RWPE2 (cell line): ENCODE results near the gene MRPS14.

Source experiments
- ATAC-seq: fragments of 200-7000 bp; cut with Tn5 transposase; 3 replicates; pipeline ENCODE4 v1.9.1; 2021; ENCODE audit warnings: low read depth
- DNase-seq: peaks from one replicate; pipeline ENCODE4 v3.0.0-alpha.2; 2020; ENCODE audit warnings: low spot score
- H3K27ac ChIP-seq: fragments of 450-650 bp; 2 replicates; pipeline ENCODE4 v1.5.1; 2017; ENCODE audit warnings: mild to moderate bottlenecking; ENCODE audit not compliant: poor library complexity, severe bottlenecking
- H3K27me3 ChIP-seq: fragments of 250-450 bp; sonication (Bioruptor Pico); 2 replicates; pipeline ENCODE4 v1.5.1; 2021; ENCODE audit warnings: mild to moderate bottlenecking, moderate library complexity; ENCODE audit not compliant: insufficient read depth, poor library complexity, severe bottlenecking
- H3K36me3 ChIP-seq: fragments of 250-450 bp; sonication (Bioruptor Pico); 2 replicates; pipeline ENCODE4 v1.5.1; 2020; ENCODE audit warnings: low read depth, mild to moderate bottlenecking, moderate library complexity
- H3K4me1 ChIP-seq: fragments of 250-450 bp; sonication (Bioruptor Pico); 2 replicates; pipeline ENCODE4 v1.5.1; 2021; ENCODE audit warnings: mild to moderate bottlenecking, moderate library complexity; ENCODE audit not compliant: insufficient read depth, poor library complexity, severe bottlenecking
- H3K4me3 ChIP-seq: fragments of 250-450 bp; sonication (Bioruptor Pico); 2 replicates; pipeline ENCODE4 v1.5.1; 2021; ENCODE audit warnings: mild to moderate bottlenecking, moderate library complexity; ENCODE audit not compliant: severe bottlenecking
- H3K9me3 ChIP-seq: fragments of 250-450 bp; sonication (Bioruptor Pico); 2 replicates; pipeline ENCODE4 v1.5.1; 2021; ENCODE audit warnings: mild to moderate bottlenecking, moderate library complexity; ENCODE audit not compliant: severe bottlenecking
- TF ChIP-seq, protein P1 (sequence below): fragments of 450-650 bp; IDR thresholded peaks from one replicate; pipeline ENCODE4 v1.5.1; 2017; ENCODE audit warnings: mild to moderate bottlenecking, moderate library complexity; ENCODE audit not compliant: poor library complexity, severe bottlenecking

The MRPS14 gene

DNA sequence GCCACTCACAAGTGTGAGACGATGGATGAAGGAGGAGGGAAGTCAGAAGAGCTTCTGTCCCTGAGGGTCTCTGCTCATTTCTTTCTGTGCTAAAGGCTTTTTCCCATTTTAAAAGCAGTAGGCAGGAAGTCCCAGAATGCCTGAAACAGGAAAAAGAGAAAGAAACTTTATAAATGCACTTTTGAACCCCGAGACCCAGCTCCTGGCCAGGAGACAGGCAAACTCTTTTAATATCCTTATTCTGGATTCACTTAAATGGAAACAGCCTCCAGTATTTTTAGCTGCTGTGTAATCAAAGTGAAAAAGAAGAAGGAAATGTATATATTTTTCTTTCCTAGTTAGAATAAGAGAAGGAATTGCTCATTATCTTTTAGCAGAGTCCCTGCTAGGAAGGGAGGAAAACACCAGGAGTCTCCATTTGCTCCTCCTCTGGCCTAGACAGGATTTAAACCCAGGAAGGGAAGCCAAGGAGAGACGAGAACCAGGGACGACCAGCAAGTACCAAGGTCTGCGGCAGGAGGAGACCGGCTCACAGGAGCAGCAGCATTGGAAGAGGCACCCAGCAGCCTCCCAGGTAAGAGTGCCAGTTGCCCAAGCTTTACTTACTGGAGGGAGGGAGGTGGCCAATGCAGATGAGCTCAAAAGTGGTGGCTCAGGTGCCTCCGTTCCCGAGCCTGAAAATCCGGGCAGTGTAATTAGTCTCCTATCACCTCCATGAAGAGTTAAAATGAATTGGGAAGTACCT lies 44.3 kb upstream of the MRPS14 start, which contains the start of gene TNN:
TNN (plus strand) TSS at position 472 of the 745 bp plus-strand sequence. CDS start 9,586 bp downstream, outside the sequence.
- Histone ChIP-seq H3K4me1 (no peaks in the 10 kb centered on the region), H3K27ac (no peak within 1 kb of the TSS), H3K4me3 (no peak within 1 kb of the TSS), H3K36me3 (no peaks in the 10 kb centered on the region), H3K27me3 (peaks cover 3% of the 10 kb centered on the region), H3K9me3 (no peaks in the 10 kb centered on the region)
- DNase-seq (no peak), ATAC-seq (no peak)
- TF ChIP-seq, protein P1, sequence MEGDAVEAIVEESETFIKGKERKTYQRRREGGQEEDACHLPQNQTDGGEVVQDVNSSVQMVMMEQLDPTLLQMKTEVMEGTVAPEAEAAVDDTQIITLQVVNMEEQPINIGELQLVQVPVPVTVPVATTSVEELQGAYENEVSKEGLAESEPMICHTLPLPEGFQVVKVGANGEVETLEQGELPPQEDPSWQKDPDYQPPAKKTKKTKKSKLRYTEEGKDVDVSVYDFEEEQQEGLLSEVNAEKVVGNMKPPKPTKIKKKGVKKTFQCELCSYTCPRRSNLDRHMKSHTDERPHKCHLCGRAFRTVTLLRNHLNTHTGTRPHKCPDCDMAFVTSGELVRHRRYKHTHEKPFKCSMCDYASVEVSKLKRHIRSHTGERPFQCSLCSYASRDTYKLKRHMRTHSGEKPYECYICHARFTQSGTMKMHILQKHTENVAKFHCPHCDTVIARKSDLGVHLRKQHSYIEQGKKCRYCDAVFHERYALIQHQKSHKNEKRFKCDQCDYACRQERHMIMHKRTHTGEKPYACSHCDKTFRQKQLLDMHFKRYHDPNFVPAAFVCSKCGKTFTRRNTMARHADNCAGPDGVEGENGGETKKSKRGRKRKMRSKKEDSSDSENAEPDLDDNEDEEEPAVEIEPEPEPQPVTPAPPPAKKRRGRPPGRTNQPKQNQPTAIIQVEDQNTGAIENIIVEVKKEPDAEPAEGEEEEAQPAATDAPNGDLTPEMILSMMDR, result no peak

DNA sequence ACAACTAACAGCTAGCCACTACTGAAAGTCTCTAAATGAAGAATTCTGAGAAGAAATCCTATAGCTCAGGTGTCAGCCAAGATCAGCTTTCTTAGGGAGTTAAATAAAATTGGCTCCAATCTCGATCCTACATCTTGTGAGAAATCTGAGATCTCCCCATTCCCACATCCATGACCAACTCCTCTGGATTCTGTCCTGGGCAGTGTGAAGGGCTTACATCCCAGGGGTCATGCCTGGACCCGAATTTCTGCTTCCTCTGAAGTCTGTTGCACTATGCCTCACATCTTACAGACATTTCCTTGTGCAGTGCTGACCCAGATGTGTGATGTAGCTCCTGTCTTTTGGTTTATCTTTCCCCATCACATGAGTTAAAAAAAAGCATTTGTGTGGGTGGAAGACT lies 39.6 kb upstream of the MRPS14 start:
- Histone ChIP-seq H3K36me3 (no peaks in the 10 kb centered on the region), H3K9me3 (peaks cover 2% of the 10 kb centered on the region), H3K4me1 (no peaks in the 10 kb centered on the region), H3K27ac (no peak overlapping the region), H3K27me3 (peaks cover 3% of the 10 kb centered on the region), H3K4me3 (no peak overlapping the region)
- ATAC-seq (no peak), DNase-seq (no peak)
- TF ChIP-seq, protein P1, result no peak

GRCh38 chr1:175062339-175062738 lies 39.1 kb upstream of the MRPS14 start:
- Histone ChIP-seq H3K4me1 (no peaks in the 10 kb centered on the region), H3K27ac (no peak overlapping the region), H3K27me3 (peaks cover 3% of the 10 kb centered on the region), H3K9me3 (peaks cover 2% of the 10 kb centered on the region), H3K36me3 (no peaks in the 10 kb centered on the region), H3K4me3 (no peak overlapping the region)
- no peak for DNase-seq
- TF ChIP-seq, protein P1, result no peak
- peak; percentile 23; the same call in 1 of the 3 replicates for ATAC-seq

GRCh38 chr1:175054736-175055135 lies 31.5 kb upstream of the MRPS14 start:
- H3K27me3 ChIP-seq, result peaks cover 5% of the 10 kb centered on the region
- H3K4me3 ChIP-seq, result no peak overlapping the region
- DNase-seq (no peak), ATAC-seq (no peak)
- no peak overlapping the region for H3K27ac ChIP-seq
- no peaks in the 10 kb centered on the region for H3K36me3 ChIP-seq
- no peaks in the 10 kb centered on the region for H3K4me1 ChIP-seq
- TF ChIP-seq, protein P1, result no peak
- H3K9me3 ChIP-seq, result peaks cover 2% of the 10 kb centered on the region

- H3K4me1 ChIP-seq, result no peaks in the 10 kb centered on the region
- H3K4me3 ChIP-seq, result no peak overlapping the region
- peaks cover 16% of the 10 kb centered on the region for H3K27me3 ChIP-seq
- no peaks in the 10 kb centered on the region for H3K36me3 ChIP-seq
- H3K9me3 ChIP-seq, result no peaks in the 10 kb centered on the region
- DNase-seq, result no peak
- ATAC-seq, result no peak
- TF ChIP-seq, protein P1, result no peak
- no peak overlapping the region for H3K27ac ChIP-seq
These were observed 27.8 kb upstream of the MRPS14 start for GRCh38 chr1:175050992-175051391.
